Iris pigment epithelial cell (primary cell): ENCODE measurements around the gene ZFYVE21.
A peak's percentile ranks its signal among the peaks of the same experiment; 100 is the strongest.

Source experiments
- DNase-seq: peaks from one replicate; pipeline ENCODE4 v3.0.0-alpha.2; 2011; ENCODE audit warnings: low read depth

Gene ZFYVE21

GRCh38 chr14:103725001-103725682 is 9.5 kb downstream of the ZFYVE21 start:
- DNase-seq = no peak

- no peak for DNase-seq
Measured at GRCh38 chr14:103725739-103726395, 10.3 kb downstream of the ZFYVE21 start.

- no peak for DNase-seq
Measured at GRCh38 chr14:103726474-103726873, 10.9 kb downstream of the ZFYVE21 start.

- no peak for DNase-seq
Measured at GRCh38 chr14:103727313-103727980, 11.8 kb downstream of the ZFYVE21 start.

GRCh38 chr14:103728141-103728540 is 12.5 kb downstream of the ZFYVE21 start:
- DNase-seq = no peak

- DNase-seq = no peak
Measured at GRCh38 chr14:103728721-103729120, 13.1 kb downstream of the ZFYVE21 start.

GRCh38 chr14:103729496-103730448 is 14.2 kb downstream of the ZFYVE21 start:
- DNase-seq = no peak

- no peak for DNase-seq
Measured at GRCh38 chr14:103730490-103731035, 15.0 kb downstream of the ZFYVE21 start.

GRCh38 chr14:103731481-103731880 is 15.9 kb downstream of the ZFYVE21 start:
- no peak for DNase-seq

GRCh38 chr14:103731916-103732867 is 16.6 kb downstream of the ZFYVE21 start:
- DNase-seq = no peak

- DNase-seq = no peak
Measured at GRCh38 chr14:103732868-103733620, 17.4 kb downstream of the ZFYVE21 start.

- peak; percentile 37 for DNase-seq
Measured at GRCh38 chr14:103733651-103734050, 18.0 kb downstream of the ZFYVE21 start.

GRCh38 chr14:103734081-103734888 is 18.7 kb downstream of the ZFYVE21 start:
- no peak for DNase-seq

- DNase-seq = no peak
Measured at GRCh38 chr14:103735022-103735421, 19.4 kb downstream of the ZFYVE21 start.

- no peak for DNase-seq
Measured at GRCh38 chr14:103735439-103735814, 19.8 kb downstream of the ZFYVE21 start.

- DNase-seq = no peak
Measured at GRCh38 chr14:103735815-103736545, 20.4 kb downstream of the ZFYVE21 start.

GRCh38 chr14:103736546-103737431 is 21.2 kb downstream of the ZFYVE21 start:
- no peak for DNase-seq
